NCI-H2227 treated with DMSO at 0.1 percent for 48 hours (cell line): ENCODE data around the gene MID1.

Experiments
- DNase-seq: peaks from one replicate; lab custom pipeline; 2025; lab: John Stamatoyannopoulos, UW

The MID1 gene

GRCh38 chrX:10529344-10529743, 91.0 kb downstream of the MID1 start:
- DNase-seq: no peak

DNA sequence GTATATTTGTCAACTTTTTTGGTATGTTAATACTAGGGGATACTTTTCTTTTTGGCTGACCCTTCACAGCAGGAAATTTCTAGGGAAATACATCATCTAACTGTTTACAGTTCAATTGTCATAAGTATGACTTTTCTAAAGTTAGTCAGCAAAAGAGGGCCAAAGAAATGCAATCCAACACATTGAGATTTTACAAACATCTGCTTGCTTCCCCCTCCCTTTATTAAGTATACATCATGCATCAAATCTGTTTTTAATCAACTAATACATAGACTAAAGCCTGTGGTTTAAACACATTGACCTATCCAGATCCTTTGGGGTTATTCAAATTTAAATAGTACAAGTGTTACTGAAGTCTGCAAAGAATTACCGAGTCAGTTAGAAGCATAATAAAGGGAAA, 93.9 kb downstream of the MID1 start:
- no peak for DNase-seq

DNA sequence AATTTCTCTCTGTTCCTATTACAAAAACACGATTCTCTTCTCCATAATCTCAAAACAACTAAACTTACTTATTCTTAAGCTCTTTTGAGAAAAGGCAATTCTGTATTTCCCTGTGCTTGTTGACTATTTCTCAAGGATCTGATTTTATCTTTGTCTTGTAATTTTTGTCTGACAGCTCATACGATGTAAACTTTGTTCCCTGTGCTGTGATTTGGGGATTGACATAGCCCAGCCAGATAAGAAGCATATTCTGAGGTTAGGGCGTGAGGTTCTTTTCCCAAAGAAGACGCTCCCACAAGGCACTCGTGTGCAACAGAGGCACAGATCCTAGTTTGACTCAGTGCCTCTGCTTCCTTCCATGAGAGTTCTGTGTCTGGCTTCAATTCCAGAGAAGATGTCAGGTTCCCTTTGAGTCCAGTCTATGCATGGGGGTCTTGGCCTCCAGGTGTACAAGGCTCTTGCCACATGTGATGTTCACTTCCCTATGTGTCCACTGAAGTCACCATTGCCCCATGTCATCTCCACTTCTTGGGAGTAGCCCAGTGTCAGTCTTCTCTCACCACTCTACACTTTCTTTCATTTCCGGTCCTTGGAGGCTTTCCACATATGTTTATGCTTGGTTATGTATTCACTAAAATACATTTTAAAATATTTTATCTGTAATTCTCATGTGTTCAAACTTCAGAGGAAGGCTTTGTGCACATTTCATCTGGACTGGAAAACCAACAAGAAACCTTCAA, 94.8 kb downstream of the MID1 start:
- DNase-seq: no peak

DNA sequence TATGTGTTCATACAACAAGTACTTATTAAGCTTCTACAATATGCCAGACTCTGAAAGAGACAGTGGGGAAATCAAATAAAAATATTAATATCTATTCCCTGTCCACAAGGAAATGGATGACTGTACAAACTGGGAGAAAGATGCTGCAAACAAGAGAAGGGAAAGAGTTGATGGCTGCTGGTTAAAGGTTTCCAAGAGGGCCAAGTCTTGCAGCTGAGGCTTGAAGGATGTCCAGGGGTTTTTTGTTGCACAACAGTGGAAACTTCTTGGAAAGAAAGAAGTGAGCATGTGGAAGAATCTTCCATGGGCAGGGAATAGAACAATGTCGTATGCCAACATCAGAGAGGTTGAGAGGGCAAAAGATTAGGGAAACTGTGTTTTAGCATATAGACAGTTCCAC, 95.8 kb downstream of the MID1 start:
- DNase-seq: no peak

DNA sequence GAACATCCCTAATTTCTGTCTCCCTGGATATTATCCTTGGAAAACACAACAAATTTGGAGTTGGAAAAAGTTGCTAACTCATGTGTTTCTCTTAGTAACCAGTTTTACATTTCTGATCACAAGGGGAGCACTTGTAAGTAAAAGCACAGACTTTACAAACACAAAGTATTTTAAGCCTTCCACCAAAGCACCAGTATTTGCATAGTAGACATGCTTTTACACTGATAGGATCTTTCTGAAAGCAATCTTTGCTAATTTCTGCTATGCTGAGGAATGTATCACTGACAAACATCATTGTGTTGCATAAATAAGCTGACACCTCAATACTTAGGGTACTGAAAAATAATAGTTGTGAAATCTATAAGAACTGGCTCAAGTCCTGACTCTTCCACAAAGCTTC, 100.6 kb downstream of the MID1 start:
- DNase-seq: no peak

DNA sequence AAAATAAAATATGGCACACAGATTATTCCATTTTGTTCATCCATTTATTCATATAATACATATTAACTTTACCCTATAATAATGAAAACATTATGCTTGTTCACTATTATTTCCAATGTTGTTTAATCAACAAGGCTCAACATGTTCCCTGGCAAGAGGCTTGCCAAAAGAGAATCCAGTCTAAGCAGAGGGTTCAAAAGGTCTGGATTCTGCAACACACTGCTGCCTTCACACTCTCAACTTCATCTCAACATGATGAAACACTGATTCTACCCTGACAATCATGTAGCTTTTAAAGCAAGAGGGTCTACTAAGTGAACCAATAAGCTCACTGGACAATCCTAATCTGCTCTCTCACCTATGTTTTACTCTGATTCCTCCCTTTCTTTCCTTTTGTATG, 101.1 kb downstream of the MID1 start:
- DNase-seq: no peak

- no peak for DNase-seq
These were observed 102.3 kb downstream of the MID1 start for GRCh38 chrX:10518073-10518472.

DNA sequence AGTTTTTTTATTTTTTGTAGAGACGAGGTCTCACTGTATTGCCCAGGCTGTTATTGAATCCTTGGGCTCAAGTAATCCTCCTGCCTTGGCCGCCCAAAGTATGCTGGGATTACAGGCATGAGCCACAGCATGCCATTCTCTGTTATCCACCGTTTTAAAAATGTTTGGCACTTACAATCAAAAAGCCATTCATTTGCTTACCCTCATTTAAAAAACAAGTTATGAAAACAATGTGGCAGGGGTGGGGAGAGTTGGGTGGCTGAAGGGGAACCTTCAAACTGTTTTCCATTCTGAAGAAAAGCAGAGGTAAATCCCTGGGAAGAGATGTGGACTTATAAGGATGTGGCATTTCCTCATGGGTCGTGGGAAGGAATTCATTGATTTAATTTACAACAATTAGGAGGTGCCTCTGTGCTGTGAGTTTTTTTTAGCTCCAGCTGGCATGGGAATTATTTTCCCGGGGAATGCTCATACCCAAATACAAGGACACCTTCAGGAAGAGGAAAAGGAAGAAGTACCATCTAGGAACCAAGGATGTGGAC, 103.5 kb downstream of the MID1 start:
- no peak for DNase-seq

- DNase-seq: no peak
These were observed 105.5 kb downstream of the MID1 start for GRCh38 chrX:10514891-10515290.

DNA sequence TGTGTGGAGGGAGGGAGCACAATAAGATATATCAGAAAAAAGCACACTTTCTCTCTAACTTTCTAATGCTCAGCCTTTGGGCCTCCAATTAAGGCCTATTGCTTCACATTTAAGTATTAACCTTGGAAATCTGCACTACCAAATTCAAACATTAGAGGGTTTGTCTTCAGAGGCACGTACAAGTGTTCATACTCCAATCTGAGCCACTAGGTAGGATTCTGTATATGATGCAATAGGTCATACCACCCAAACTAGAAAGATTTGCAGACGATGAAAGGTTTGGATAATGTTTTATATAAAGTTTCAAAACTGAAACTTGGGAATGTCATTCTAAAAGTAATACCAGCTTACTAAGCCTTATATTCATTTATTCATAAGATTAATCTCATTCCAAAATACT, 106.4 kb downstream of the MID1 start:
- no peak for DNase-seq

- no peak for DNase-seq
These were observed 107.6 kb downstream of the MID1 start for GRCh38 chrX:10512741-10513140.

- no peak for DNase-seq
These were observed 108.1 kb downstream of the MID1 start for GRCh38 chrX:10512258-10512657.

GRCh38 chrX:10509397-10509796, 111.0 kb downstream of the MID1 start:
- no peak for DNase-seq

GRCh38 chrX:10508891-10509290, 111.5 kb downstream of the MID1 start:
- no peak for DNase-seq

DNA sequence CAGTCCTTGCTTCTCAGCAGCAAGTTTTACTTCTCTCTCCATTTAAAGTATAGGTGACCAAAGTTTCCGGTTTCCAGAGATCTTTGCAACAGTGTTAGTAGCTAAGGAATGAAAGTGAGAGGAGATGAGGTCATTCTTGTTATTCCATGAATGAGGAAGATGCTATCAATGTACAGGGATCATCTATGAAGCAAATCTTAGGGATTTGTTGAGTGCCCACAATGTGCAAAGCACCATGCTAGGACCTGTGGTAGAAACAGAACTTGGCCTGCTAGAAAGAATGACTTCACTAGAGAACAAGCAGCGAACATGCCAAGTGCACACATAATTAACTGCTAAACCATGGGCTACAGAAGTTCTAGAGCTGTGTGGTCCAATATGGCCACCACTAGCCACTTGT, 112.5 kb downstream of the MID1 start:
- DNase-seq: no peak

DNA sequence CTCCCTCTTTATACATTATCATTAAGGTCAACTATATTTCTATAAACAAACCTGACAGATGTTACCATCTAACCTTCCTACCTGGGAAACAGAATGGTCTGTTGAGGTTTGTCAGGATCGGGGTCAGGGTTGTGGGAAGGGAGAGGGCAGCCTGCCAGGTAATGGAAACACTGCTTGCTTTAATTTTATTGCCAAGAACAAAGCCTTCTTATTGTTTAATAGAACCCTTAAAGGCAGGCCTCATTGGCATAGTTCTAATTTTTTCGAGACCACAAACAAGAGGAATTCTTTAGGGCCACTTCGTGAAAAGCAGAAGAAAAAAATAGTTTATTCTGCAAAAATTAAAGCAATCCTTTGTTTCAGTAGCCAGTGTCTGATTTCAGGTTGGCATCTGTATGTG, 113.2 kb downstream of the MID1 start:
- no peak for DNase-seq

DNA sequence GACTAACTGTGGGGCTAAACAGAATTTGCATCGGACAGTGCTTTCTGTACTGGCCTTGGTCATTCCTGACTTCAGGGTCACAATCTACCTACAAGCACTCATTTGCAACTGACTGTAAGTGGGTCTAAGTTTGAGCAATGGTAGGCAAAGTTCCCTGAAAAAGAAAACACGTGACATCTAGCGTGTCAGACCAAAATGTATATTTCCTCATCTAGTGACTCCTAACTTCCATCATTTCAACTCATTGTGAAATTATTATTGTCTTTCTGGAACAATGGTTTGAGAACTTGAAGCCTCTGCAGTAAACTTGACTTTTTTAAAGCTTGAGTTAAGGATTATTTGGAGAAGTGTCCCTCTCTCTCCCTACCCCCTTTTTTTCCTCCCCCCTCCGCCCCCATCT, 113.6 kb downstream of the MID1 start:
- no peak for DNase-seq

DNA sequence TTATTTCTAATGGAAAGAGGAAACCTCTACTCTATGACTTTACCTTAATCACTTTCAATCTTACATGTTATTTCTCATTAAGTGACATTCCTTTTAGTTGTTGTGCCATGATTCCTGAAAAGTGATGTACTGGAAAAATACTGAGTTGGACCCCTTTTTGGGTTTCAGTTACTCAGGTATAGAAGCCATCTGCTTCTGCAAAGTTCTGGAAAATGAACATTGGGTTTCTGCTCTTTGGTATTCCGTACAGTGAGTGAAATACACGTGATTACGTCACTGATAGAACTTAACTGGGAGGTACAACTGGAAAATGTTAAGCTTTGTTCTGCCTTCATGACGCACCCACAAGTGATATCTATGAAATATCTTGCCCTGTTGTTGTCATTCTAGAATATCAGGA, 114.7 kb downstream of the MID1 start:
- no peak for DNase-seq

GRCh38 chrX:10502961-10503360, 117.4 kb downstream of the MID1 start:
- no peak for DNase-seq

- DNase-seq: no peak
These were observed 118.8 kb downstream of the MID1 start for GRCh38 chrX:10501611-10502010.

GRCh38 chrX:10496345-10496965, 123.9 kb downstream of the MID1 start:
- DNase-seq: no peak

GRCh38 chrX:10495677-10496076, 124.7 kb downstream of the MID1 start:
- no peak for DNase-seq

DNA sequence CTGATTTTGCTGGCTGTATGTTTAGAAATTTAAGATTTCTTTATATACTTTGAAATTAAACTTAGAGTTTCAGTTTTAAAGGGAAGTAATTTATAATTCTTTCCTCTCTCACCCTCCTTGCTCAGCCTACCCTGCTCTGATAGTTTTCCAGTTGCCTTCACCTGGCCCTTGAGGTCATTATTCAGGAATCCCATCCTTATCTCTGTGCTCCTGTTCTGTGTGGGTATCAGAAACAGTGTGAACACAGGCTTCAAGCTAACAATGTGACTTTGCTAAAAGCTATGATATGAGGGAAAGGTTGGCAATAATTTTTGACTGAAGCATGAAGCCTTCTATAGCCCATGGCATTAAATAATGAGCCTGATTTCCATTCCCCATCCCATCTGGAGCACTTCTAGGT, 128.1 kb downstream of the MID1 start:
- DNase-seq: no peak

GRCh38 chrX:10486373-10486772, 134.0 kb downstream of the MID1 start:
- no peak for DNase-seq
